HL-60 (cell line): Measurements from ENCODE around the gene AVPR1B.

Experiments used
- CTCF ChIP-seq: IDR thresholded peaks from one replicate; pipeline ENCODE4 v1.5.1; 2011; ENCODE audit warnings: low read length, control low read depth, inconsistent platforms; ENCODE audit not compliant: insufficient read depth
- GABPA ChIP-seq: IDR thresholded peaks from 2 replicates; pipeline ENCODE4 v1.6.1; 2012; ENCODE audit warnings: low read depth

- no peak for TF ChIP-seq CTCF
- TF ChIP-seq GABPA: no peak
These were observed 54.7 kb downstream of the AVPR1B start for GRCh38 chr1:206062464-206062863.
